T-cell (primary cell): ENCODE measurements around the gene FSCN2. TPM values are rescaled to one million over a fixed set of nuclear protein-coding genes. Genes with fewer than 3 reads are reported as not detected.

Source experiments
- ATAC-seq, 4 experiments: fragments of 200-7000 bp in 3 of 4; fragments of 150-1000 bp in 1 of 4; cut with Tn5 transposase; replicated peaks in 1 of 4; 1 replicate in 3 of 4; 2 replicates in 1 of 4; pipeline ENCODE4 v1.10.0; 2021; ENCODE audit warnings: moderate library complexity in 3 of 4, mild to moderate bottlenecking in 2 of 4, moderate number of reproducible peaks in 1 of 4
- CTCF ChIA-PET, 2 donors: fragments of 300-600 bp; sonication (Branson Sonifier 250); formaldehyde crosslinking; loops; one replicate each; lab custom pipeline; 2022; ENCODE audit warnings: antibody characterized with exemption in 2 of 2; lab: Charles Lee
- POLR2A ChIA-PET, 2 donors: fragments of 300-600 bp; sonication (Branson Sonifier 250); formaldehyde crosslinking; loops; one replicate each; lab custom pipeline; 2022; ENCODE audit warnings: antibody characterized with exemption in 2 of 2; lab: Charles Lee
- DNase-seq, 35 experiments: peaks; one replicate each; pipeline versions ENCODE4 v3.0.0 to v3.0.0-alpha.2; 2013 to 2023
- H3K27ac ChIP-seq: one replicate; pipeline ENCODE4 v1.5.1; 2013; ENCODE audit warnings: low read length
- H3K27me3 ChIP-seq, 2 experiments: replicated peaks in 1 of 2; 1 replicate in 1 of 2; 2 replicates in 1 of 2; pipeline versions ENCODE4 v1.6.1 to v1.7.0; 2013; ENCODE audit warnings: low read length in 1 of 2, mixed read lengths in 1 of 2; ENCODE audit not compliant: control insufficient read depth in 2 of 2, insufficient read depth in 2 of 2; ENCODE audit errors: extremely low read depth in 1 of 2
- H3K36me3 ChIP-seq, 2 donors: 1 replicate in 1 of 2; 2 replicates in 1 of 2; pipeline versions ENCODE4 v1.6.1 to v1.7.0; 2013; ENCODE audit warnings: low read length in 1 of 2; ENCODE audit not compliant: control insufficient read depth in 2 of 2, insufficient read depth in 1 of 2; ENCODE audit errors: extremely low read depth in 1 of 2
- H3K4me1 ChIP-seq, 2 experiments: 1 replicate in 1 of 2; 2 replicates in 1 of 2; pipeline versions ENCODE4 v1.6.1 to v1.7.0; 2013; ENCODE audit warnings: low read length in 2 of 2, mixed read lengths in 1 of 2; ENCODE audit not compliant: insufficient read depth in 2 of 2, control insufficient read depth in 1 of 2; ENCODE audit errors: extremely low read depth in 1 of 2
- H3K4me3 ChIP-seq, 2 donors: 1 replicate in 1 of 2; 2 replicates in 1 of 2; pipeline versions ENCODE4 v1.5.1 to v1.7.0; 2013; ENCODE audit warnings: mild to moderate bottlenecking in 2 of 2, low read length in 1 of 2, moderate library complexity in 1 of 2; ENCODE audit not compliant: control insufficient read depth in 1 of 2; ENCODE audit errors: extremely low read depth in 1 of 2
- H3K9me3 ChIP-seq: 2 replicates; pipeline ENCODE4 v1.7.0; 2013
- H3K27ac Mint-ChIP-seq, 2 donors: one replicate each; pipeline ENCODE4 v1.8.0; 2020 to 2021; ENCODE audit warnings: mild to moderate bottlenecking in 2 of 2, mixed read lengths in 2 of 2
- H3K27me3 Mint-ChIP-seq, 2 donors: one replicate each; pipeline ENCODE4 v1.8.0; 2021 to 2022; ENCODE audit warnings: mixed read lengths in 2 of 2
- H3K36me3 Mint-ChIP-seq: one replicate; pipeline ENCODE4 v1.8.0; 2021; ENCODE audit warnings: mixed read lengths
- H3K4me1 Mint-ChIP-seq, 3 donors: one replicate each; pipeline ENCODE4 v1.8.0; 2020 to 2022; ENCODE audit warnings: mixed read lengths in 3 of 3, mild to moderate bottlenecking in 1 of 3
- H3K4me3 Mint-ChIP-seq, 3 donors: one replicate each; pipeline ENCODE4 v1.8.0; 2020 to 2022; ENCODE audit warnings: mild to moderate bottlenecking in 3 of 3, mixed read lengths in 3 of 3, moderate library complexity in 3 of 3
- H3K9me3 Mint-ChIP-seq, 3 donors: one replicate each; pipeline ENCODE4 v1.8.0; 2020 to 2022; ENCODE audit warnings: mixed read lengths in 3 of 3
- WGBS: methylation state at CpG from one replicate; pipeline ENCODE4 v1.1.5; 2013; ENCODE audit warnings: missing lambda C conversion rate; ENCODE audit not compliant: insufficient coverage; 5-methylcytosine and 5-hydroxymethylcytosine counted together
- total RNA-seq, 35 experiments: library from RNA in 6 of 35; stranded (reverse) in 6 of 35; fragments of 120-200 nt in 1 of 35; gene quantifications; one replicate each; pipeline versions ENCODE4 v1.2.1 to v1.2.4 and lab custom pipeline; 2013 to 2026

Gene FSCN2
- total RNA-seq, 5 donors from 2014 or later (not counting 1 experiment from before 2014, with no cell fraction given), result 0.91 to 4.2 (median 1.2) TPM

DNA sequence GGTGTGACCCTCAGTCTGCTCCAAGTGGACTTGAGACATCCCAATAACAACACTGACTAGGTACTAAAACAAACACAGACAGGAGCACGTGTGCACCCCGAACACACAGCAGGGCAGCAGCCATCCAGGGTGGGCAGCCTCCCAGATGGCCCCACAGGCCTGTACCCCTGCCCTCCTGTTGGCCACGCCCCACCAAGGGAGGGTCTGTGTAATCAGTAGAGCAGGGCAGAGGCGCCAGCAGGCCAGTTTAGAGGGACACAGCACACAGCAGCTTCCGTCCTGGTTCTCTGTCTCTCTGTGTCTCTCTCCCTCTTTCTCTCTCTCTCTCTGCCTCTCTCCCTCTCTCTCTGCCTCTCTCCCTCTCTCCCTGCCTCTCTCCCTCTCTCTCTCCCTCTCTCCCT lies 37.0 kb upstream of the FSCN2 start:
- H3K4me3 Mint-ChIP-seq, result no peak overlapping the region
- no peaks in the 10 kb centered on the region for H3K9me3 ChIP-seq
- H3K4me3 ChIP-seq, result no peak overlapping the region
- ATAC-seq (no peak), DNase-seq (no peak)
- no peaks in the 10 kb centered on the region for H3K36me3 Mint-ChIP-seq
- H3K27me3 Mint-ChIP-seq, result peaks cover 2 to 8% of the 10 kb centered on the region in 2 donors
- H3K4me1 Mint-ChIP-seq, result peaks cover 1 to 6% (median 4%) of the 10 kb centered on the region in 3 donors
- peaks cover 0 to 44% of the 10 kb centered on the region in 2 experiments for H3K27me3 ChIP-seq
- no peaks in the 10 kb centered on the region for H3K36me3 ChIP-seq
- peaks cover 0 to 15% of the 10 kb centered on the region in 2 experiments for H3K4me1 ChIP-seq
- no peak overlapping the region for H3K27ac ChIP-seq
- CTCF ChIA-PET, result no interaction called here
- H3K27ac Mint-ChIP-seq, result no peak overlapping the region
- no peaks in the 10 kb centered on the region for H3K9me3 Mint-ChIP-seq
- WGBS, result 63% methylated on average over 3 of the region's 5 CpGs
- POLR2A ChIA-PET, result no interaction called here

- ATAC-seq (no peak), DNase-seq (no peak)
- Mint-ChIP-seq H3K36me3 (no peaks in the 10 kb centered on the region), H3K27ac (no peak overlapping the region), H3K9me3 (no peaks in the 10 kb centered on the region), H3K4me1 (peaks cover 0 to 6% (median 3%) of the 10 kb centered on the region in 3 donors), H3K27me3 (peaks cover 0 to 8% of the 10 kb centered on the region in 2 donors), H3K4me3 (no peak overlapping the region)
- H3K9me3 ChIP-seq, result no peaks in the 10 kb centered on the region
- H3K27ac ChIP-seq, result no peak overlapping the region
- peaks cover 0 to 15% of the 10 kb centered on the region in 2 experiments for H3K4me1 ChIP-seq
- POLR2A ChIA-PET, result no interaction called here
- peaks cover 0 to 40% of the 10 kb centered on the region in 2 experiments for H3K27me3 ChIP-seq
- no peak overlapping the region for H3K4me3 ChIP-seq
- CTCF ChIA-PET, result no interaction called here
- H3K36me3 ChIP-seq, result no peaks in the 10 kb centered on the region
- WGBS, result 20% methylated on average over 1 of the region's 5 CpGs
These were observed 36.4 kb upstream of the FSCN2 start for GRCh38 chr17:81491761-81492160.

GRCh38 chr17:81492202-81492601 lies 36.0 kb upstream of the FSCN2 start:
- no peak for DNase-seq
- Histone ChIP-seq H3K27ac (no peak overlapping the region), H3K4me1 (peaks cover 0 to 15% of the 10 kb centered on the region in 2 experiments), H3K9me3 (no peaks in the 10 kb centered on the region), H3K36me3 (no peaks in the 10 kb centered on the region), H3K27me3 (peaks cover 0 to 37% of the 10 kb centered on the region in 2 experiments), H3K4me3 (no peak overlapping the region)
- Mint-ChIP-seq H3K27me3 (peaks cover 0 to 8% of the 10 kb centered on the region in 2 donors), H3K4me3 (peak overlapping the region in 1 of 3 donors; percentile 24), H3K36me3 (no peaks in the 10 kb centered on the region), H3K9me3 (no peaks in the 10 kb centered on the region), H3K4me1 (peaks cover 0 to 6% (median 3%) of the 10 kb centered on the region in 3 donors), H3K27ac (no peak overlapping the region)
- 63% methylated on average over 17 of the region's 18 CpGs for WGBS
- no peak for ATAC-seq
- ChIA-PET CTCF (no interaction called here), POLR2A (no interaction called here)

- Mint-ChIP-seq H3K27me3 (peaks cover 0 to 8% of the 10 kb centered on the region in 2 donors), H3K9me3 (no peaks in the 10 kb centered on the region), H3K36me3 (no peaks in the 10 kb centered on the region), H3K4me1 (peaks cover 0 to 6% (median 3%) of the 10 kb centered on the region in 3 donors), H3K4me3 (no peak overlapping the region), H3K27ac (no peak overlapping the region)
- Histone ChIP-seq H3K4me1 (peaks cover 0 to 11% of the 10 kb centered on the region in 2 experiments), H3K36me3 (no peaks in the 10 kb centered on the region), H3K27ac (no peak overlapping the region), H3K4me3 (no peak overlapping the region), H3K9me3 (no peaks in the 10 kb centered on the region), H3K27me3 (peaks cover 0 to 41% of the 10 kb centered on the region in 2 experiments)
- POLR2A ChIA-PET, result no interaction called here
- 100% methylated on average over 1 of the region's 9 CpGs for WGBS
- DNase-seq (no peak), ATAC-seq (no peak)
- CTCF ChIA-PET, result no interaction called here
These were observed 35.5 kb upstream of the FSCN2 start for GRCh38 chr17:81492706-81493105.

GRCh38 chr17:81493198-81494038 lies 34.8 kb upstream of the FSCN2 start:
- Mint-ChIP-seq H3K9me3 (no peaks in the 10 kb centered on the region), H3K27ac (no peak overlapping the region), H3K4me3 (no peak overlapping the region), H3K27me3 (peaks cover 0 to 8% of the 10 kb centered on the region in 2 donors), H3K36me3 (no peaks in the 10 kb centered on the region), H3K4me1 (peaks cover 0 to 6% (median 3%) of the 10 kb centered on the region in 3 donors)
- Histone ChIP-seq H3K4me3 (no peak overlapping the region), H3K27me3 (peaks cover 0 to 45% of the 10 kb centered on the region in 2 experiments), H3K9me3 (no peaks in the 10 kb centered on the region), H3K4me1 (peaks cover 0 to 6% of the 10 kb centered on the region in 2 experiments), H3K36me3 (no peaks in the 10 kb centered on the region), H3K27ac (no peak overlapping the region)
- POLR2A ChIA-PET, result no interaction called here
- WGBS, result 91% methylated on average over 12 of the region's 16 CpGs
- CTCF ChIA-PET, result no interaction called here
- ATAC-seq, result no peak
- DNase-seq, result no peak

DNA sequence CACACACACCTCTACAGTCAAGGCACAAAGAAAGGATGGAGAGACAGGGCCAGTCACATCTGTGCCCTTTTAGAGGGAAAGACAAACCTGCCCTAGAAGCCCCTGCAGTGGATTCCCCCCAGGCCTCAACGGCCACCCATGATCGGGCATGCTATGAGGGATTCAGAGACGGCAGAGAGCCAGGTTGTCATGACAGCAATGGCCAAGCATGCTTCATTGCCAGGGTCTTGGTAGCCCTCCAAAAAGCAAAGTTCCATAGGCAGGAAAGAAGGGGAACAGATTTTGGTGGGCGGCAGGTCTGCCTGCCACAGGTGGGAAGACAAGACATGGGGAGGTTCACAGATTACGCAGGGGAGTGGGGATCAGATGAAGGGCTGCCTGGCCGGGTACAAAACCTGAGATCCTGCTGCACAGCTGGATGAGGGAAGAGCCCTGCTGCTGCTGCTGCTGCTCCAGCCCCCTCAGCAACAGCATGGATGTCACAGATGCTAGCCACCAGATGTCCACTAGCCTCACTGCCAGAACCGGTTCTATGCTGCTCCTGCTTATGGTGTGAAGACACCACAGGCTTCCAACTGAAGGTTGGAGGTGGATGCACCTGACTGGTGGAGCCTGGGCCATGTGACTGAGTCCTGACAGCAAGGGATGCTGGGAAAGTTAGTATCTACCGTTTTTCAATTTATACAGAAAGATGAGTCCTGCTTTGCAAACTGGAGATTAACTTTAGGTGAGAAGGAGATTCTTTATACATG lies 33.4 kb upstream of the FSCN2 start:
- Histone ChIP-seq H3K27me3 (peaks cover 0 to 47% of the 10 kb centered on the region in 2 experiments), H3K9me3 (no peaks in the 10 kb centered on the region), H3K4me1 (peaks cover 0 to 3% of the 10 kb centered on the region in 2 experiments), H3K4me3 (no peak overlapping the region), H3K27ac (no peak overlapping the region), H3K36me3 (no peaks in the 10 kb centered on the region)
- WGBS, result 71% methylated on average over 8 of the region's 8 CpGs
- H3K36me3 Mint-ChIP-seq, result no peaks in the 10 kb centered on the region
- POLR2A ChIA-PET, result no interaction called here
- H3K4me1 Mint-ChIP-seq, result peaks cover 0 to 6% (median 0%) of the 10 kb centered on the region in 3 donors
- no peaks in the 10 kb centered on the region for H3K9me3 Mint-ChIP-seq
- peak in 1 of 4 experiments; percentile 43 for ATAC-seq
- H3K4me3 Mint-ChIP-seq, result no peak overlapping the region
- peaks cover 0 to 4% of the 10 kb centered on the region in 2 donors for H3K27me3 Mint-ChIP-seq
- no peak overlapping the region for H3K27ac Mint-ChIP-seq
- no peak for DNase-seq
- CTCF ChIA-PET, result no interaction called here
